ENCODE results near the gene AGFG2. TPM values are rescaled to one million over a fixed set of nuclear protein-coding genes. Genes with fewer than 3 reads are reported as not detected.

AGFG2 gene
- total RNA-seq: 8.8 and 19.4 TPM in 2 replicates

GRCh38 chr7:100538654-100539435, at the start of gene AGFG2:
AGFG2 (plus strand) TSS chr7:100539203; CDS start chr7:100539347, 144 bp downstream.

GRCh38 chr7:100573691-100574361, 34.8 kb downstream of the AGFG2 start, which contains the start of gene SAP25:
SAP25 (minus strand) TSS chr7:100573900; CDS start chr7:100573742, 158 bp downstream.

GRCh38 chr7:100585511-100586265, 46.7 kb downstream of the AGFG2 start, which contains the start of gene LRCH4:
LRCH4 (minus strand) TSS chr7:100586129; CDS start chr7:100586100, 29 bp downstream.

GRCh38 chr7:100586266-100587025, 47.4 kb downstream of the AGFG2 start, which contains the start of gene FBXO24:
FBXO24 (plus strand) TSS chr7:100586328; CDS start chr7:100586626, 298 bp downstream.

GRCh38 chr7:100611983-100612729, 73.2 kb downstream of the AGFG2 start, which contains the start of gene MOSPD3:
MOSPD3 (plus strand) TSS chr7:100612540; CDS start chr7:100612792, 252 bp downstream.

Small RNA genes within 50 kb of the gene (small RNA-seq; reads per million reads assigned to genes)
- not detected for gene RN7SL416P
- not detected for gene SAP25

Other genes with a start within 250 kb of the AGFG2 start
- not detected in 2 replicates for gene SPDYE3, start 231.5 kb upstream of the AGFG2 start, total RNA-seq
- gene PILRB, start 181.1 kb upstream of the AGFG2 start, total RNA-seq: 7.7 and 11.5 TPM in 2 replicates
- under 0.01 and 0.39 TPM in 2 replicates for gene PILRA, start 165.7 kb upstream of the AGFG2 start, total RNA-seq
- gene ZCWPW1, start 110.5 kb upstream of the AGFG2 start, total RNA-seq: 0.59 and 1.5 TPM in 2 replicates
- 36.4 and 56.1 TPM in 2 replicates for gene MEPCE, start 109.4 kb upstream of the AGFG2 start, total RNA-seq
- 10.7 and 19.2 TPM in 2 replicates for gene PPP1R35, start 102.7 kb upstream of the AGFG2 start, total RNA-seq
- 0.37 and 0.78 TPM in 2 replicates for gene SPACDR, start 74.9 kb upstream of the AGFG2 start, total RNA-seq
- 27.9 and 45.0 TPM in 2 replicates for gene TSC22D4, start 60.0 kb upstream of the AGFG2 start, total RNA-seq
- gene NYAP1, start 55.3 kb upstream of the AGFG2 start, total RNA-seq: 1.5 and 2.0 TPM in 2 replicates
- 0.20 TPM in 1 of 2 replicates, not detected in the other for gene SAP25, start 34.7 kb downstream of the AGFG2 start, total RNA-seq
- 8.5 and 11.9 TPM in 2 replicates for gene LRCH4, start 46.9 kb downstream of the AGFG2 start, total RNA-seq
- gene FBXO24, start 47.1 kb downstream of the AGFG2 start, total RNA-seq: 0.37 and 0.59 TPM in 2 replicates
- gene PCOLCE, start 63.2 kb downstream of the AGFG2 start, total RNA-seq: 145 and 178 TPM in 2 replicates
- gene MOSPD3, start 73.3 kb downstream of the AGFG2 start, total RNA-seq: 6.3 and 7.0 TPM in 2 replicates
- under 0.01 and 0.20 TPM in 2 replicates for gene TFR2, start 102.3 kb downstream of the AGFG2 start, total RNA-seq
- not detected in 2 replicates for gene ACTL6B, start 117.2 kb downstream of the AGFG2 start, total RNA-seq
- 82.3 and 108 TPM in 2 replicates for gene GNB2, start 134.5 kb downstream of the AGFG2 start, total RNA-seq
- gene GIGYF1, start 155.0 kb downstream of the AGFG2 start, total RNA-seq: 16.2 and 22.9 TPM in 2 replicates
- gene POP7, start 166.9 kb downstream of the AGFG2 start, total RNA-seq: 52.2 and 52.8 TPM in 2 replicates
- not detected in 2 replicates for gene EPO, start 181.3 kb downstream of the AGFG2 start, total RNA-seq
- not detected in 2 replicates for gene ZAN, start 194.4 kb downstream of the AGFG2 start, total RNA-seq